GM12878 (cell line): ENCODE results near the gene MRPL20. TPM values are rescaled to one million over a fixed set of nuclear protein-coding genes. Genes with fewer than 3 reads are reported as not detected.

Experiments used
- ATAC-seq: fragments of 200-7000 bp; cut with Tn5 transposase; 3 replicates; pipeline ENCODE4 v1.9.1; 2020; ENCODE audit warnings: mild to moderate bottlenecking, moderate library complexity
- BruUV-seq: library from RNA; stranded (reverse); fragments of 400-500 nt; replicated peaks from 2 replicates; lab custom pipeline; 2021; lab: Mats Ljungman, UMichigan
- CTCF ChIA-PET: fragments of 300-600 bp; sonication (Branson Sonifier 250); formaldehyde crosslinking; extraction: SDS; loops from one replicate; lab custom pipeline; 2021; ENCODE audit warnings: inconsistent platforms; lab: Yijun Ruan, JAX
- POLR2A ChIA-PET: fragments of 350-600 bp; formaldehyde crosslinking; extraction: SDS; loops from one replicate; lab custom pipeline; 2021; ENCODE audit warnings: inconsistent platforms; lab: Charles Lee
- RAD21 ChIA-PET: fragments of 300-600 bp; sonication (Branson Sonifier 250); formaldehyde crosslinking; loops from one replicate; lab custom pipeline; 2023; ENCODE audit warnings: antibody characterized with exemption; ENCODE audit not compliant: unreplicated experiment; lab: Charles Lee
- SMC1A ChIA-PET: fragments of 300-600 bp; sonication (Branson Sonifier 250); formaldehyde crosslinking; loops from one replicate; lab custom pipeline; 2023; ENCODE audit not compliant: unreplicated experiment, uncharacterized antibody; lab: Charles Lee
- DNase-seq: peaks from one replicate; pipeline ENCODE4 v3.0.0-alpha.2; 2011; ENCODE audit warnings: low read depth, low spot score
- FAIRE-seq: peaks from 3 replicates; lab custom pipeline; 2011; peaks lifted over from hg19 to GRCh38; lab: Jason Lieb, UNC
- H2AFZ ChIP-seq: 2 replicates; pipeline ENCODE4 v1.6.0; 2011; ENCODE audit warnings: low read depth, low read length, control low read depth; ENCODE audit not compliant: control insufficient read depth
- H3K27ac ChIP-seq: 2 replicates; pipeline ENCODE4 v1.5.1; 2011; ENCODE audit warnings: control low read depth; ENCODE audit not compliant: control insufficient read depth, insufficient read depth
- H3K27me3 ChIP-seq, 2 experiments: replicated peaks in 1 of 2; 2 replicates each; pipeline versions ENCODE4 v1.6.0 to v1.6.1; 2011; ENCODE audit warnings: low read length in 1 of 2; ENCODE audit not compliant: control insufficient read depth in 2 of 2, insufficient read depth in 2 of 2
- H3K36me3 ChIP-seq, 2 experiments: 2 replicates each; pipeline ENCODE4 v1.5.1; 2011; ENCODE audit warnings: low read length in 1 of 2; ENCODE audit not compliant: control insufficient read depth in 2 of 2, insufficient read depth in 2 of 2
- H3K4me1 ChIP-seq: 2 replicates; pipeline ENCODE4 v1.6.1; 2011; ENCODE audit warnings: mild to moderate bottlenecking, low read length, moderate library complexity, mixed read lengths; ENCODE audit not compliant: control insufficient read depth, insufficient read depth
- H3K4me2 ChIP-seq: 2 replicates; pipeline ENCODE4 v1.6.0; 2011; ENCODE audit warnings: control low read depth; ENCODE audit not compliant: control insufficient read depth, insufficient read depth
- H3K4me3 ChIP-seq: fragments of 200-600 bp; sonication (generic); 2 replicates; pipeline ENCODE4 v1.5.1; 2016
- H3K79me2 ChIP-seq: 2 replicates; pipeline ENCODE4 v1.6.0; 2011; ENCODE audit warnings: low read length; ENCODE audit not compliant: control insufficient read depth, insufficient read depth
- H3K9ac ChIP-seq: 2 replicates; pipeline ENCODE4 v1.8.0; 2011; ENCODE audit warnings: low read length, control low read depth, mixed read lengths; ENCODE audit not compliant: control insufficient read depth, insufficient read depth
- H3K9me3 ChIP-seq: replicated peaks from 3 replicates; pipeline ENCODE4 v1.5.1; 2011; ENCODE audit warnings: mild to moderate bottlenecking, low read length; ENCODE audit not compliant: control insufficient read depth, insufficient read depth
- H4K20me1 ChIP-seq: 2 replicates; pipeline ENCODE4 v1.6.0; 2011; ENCODE audit not compliant: control insufficient read depth, insufficient read depth
- CBFB ChIP-seq: IDR thresholded peaks from 2 replicates; pipeline ENCODE4 v1.6.1; 2016; ENCODE audit warnings: antibody characterized with exemption, low read depth
- CBX5 ChIP-seq: sonication (generic); IDR thresholded peaks from 2 replicates; pipeline ENCODE4 v1.6.1; 2016; ENCODE audit warnings: low read depth, moderate library complexity, mild to moderate bottlenecking, inconsistent platforms
- CHD4 ChIP-seq: fragments of 200-600 bp; sonication (generic); IDR thresholded peaks from 2 replicates; pipeline ENCODE4 v1.6.1; 2016; ENCODE audit warnings: mild to moderate bottlenecking
- ETV6 ChIP-seq, 2 experiments: fragments of 450-650 bp in 1 of 2; IDR thresholded peaks in 1 of 2; conservative IDR thresholded peaks in 1 of 2; 2 replicates each; pipeline ENCODE4 v1.6.1; 2014; ENCODE audit warnings: antibody characterized with exemption in 1 of 2, borderline replicate concordance in 1 of 2, low read depth in 1 of 2, mild to moderate bottlenecking in 1 of 2, moderate library complexity in 1 of 2
- NBN ChIP-seq: fragments of 450-650 bp; IDR thresholded peaks from 2 replicates; pipeline ENCODE4 v1.6.1; 2016
- NRF1 ChIP-seq: conservative IDR thresholded peaks from 2 replicates; pipeline ENCODE4 v1.6.1; 2011; ENCODE audit warnings: mild to moderate bottlenecking, low read depth, low read length, improper control_type of control experiment
- RBBP5 ChIP-seq: fragments of 200-600 bp; sonication (generic); conservative IDR thresholded peaks from 2 replicates; pipeline ENCODE4 v1.6.1; 2016
- RUNX3 ChIP-seq: IDR thresholded peaks from 2 replicates; pipeline ENCODE4 v1.6.1; 2012; ENCODE audit warnings: low read length, inconsistent platforms
- SMAD5 ChIP-seq: IDR thresholded peaks from 2 replicates; pipeline ENCODE4 v1.6.1; 2016; ENCODE audit warnings: antibody characterized with exemption, low read depth
- SREBF1 ChIP-seq: IDR thresholded peaks from 2 replicates; pipeline ENCODE4 v1.6.1; 2012; ENCODE audit warnings: mild to moderate bottlenecking, low read length
- SUPT20H ChIP-seq: IDR thresholded peaks from 2 replicates; pipeline ENCODE4 v1.6.1; 2011; ENCODE audit warnings: low read depth, mild to moderate bottlenecking, low read length, moderate library complexity, borderline replicate concordance; ENCODE audit not compliant: control insufficient read depth
- TBL1XR1 ChIP-seq: IDR thresholded peaks from 2 replicates; pipeline ENCODE4 v1.6.1; 2012; ENCODE audit warnings: low read depth, low read length, improper control_type of control experiment
- ZBTB33 ChIP-seq: fragments of 450-650 bp; IDR thresholded peaks from 2 replicates; pipeline ENCODE4 v1.6.1; 2017; ENCODE audit warnings: mild to moderate bottlenecking
- ZNF687 ChIP-seq: fragments of 450-650 bp; IDR thresholded peaks from 2 replicates; pipeline ENCODE4 v1.6.1; 2017; ENCODE audit warnings: mild to moderate bottlenecking, moderate library complexity
- WGBS: methylation state at CpG from one replicate; pipeline ENCODE4 v1.1.6; 2016; ENCODE audit warnings: low lambda C conversion rate; ENCODE audit not compliant: insufficient replicate concordance, insufficient coverage; ENCODE audit errors: missing lambda C conversion rate; 5-methylcytosine and 5-hydroxymethylcytosine counted together
- in situ Hi-C: fragments of 300-500 bp; cut with MboI; formaldehyde crosslinking; loops from 9 replicates; pipeline ENCODE4 v1.14.3; 2018; ENCODE audit warnings: mixed read lengths
- intact Hi-C: fragments of 100-400 bp; cut with micrococcal nuclease; formaldehyde crosslinking; loops from one replicate; pipeline ENCODE4 v1.14.2; 2022; ENCODE audit not compliant: unreplicated experiment
- polyA plus RNA-seq, 11 experiments: library from polyadenylated mRNA; depleted of rRNA in 4 of 11; unstranded in 6 of 11; stranded (reverse) in 5 of 11; fragments of >200 nt; fragmentation: Nextera tagmentation in 4 of 11; fragmentation: Illumina TruSeq in 1 of 11; extraction: Ambion mirVana in 4 of 11; extraction: Trizol in 1 of 11; gene quantifications; 1 replicate in 1 of 11; 2 replicates in 10 of 11; pipeline versions ENCODE4 v1.2.1 to v1.2.3, GENCODE V29; 2011 to 2016; ENCODE audit warnings: inconsistent platforms in 2 of 11, missing spikeins in 2 of 11, low read depth in 1 of 11
- total RNA-seq, 4 experiments: library from RNA; depleted of rRNA in 3 of 4; stranded (reverse); fragments of >200 nt in 3 of 4; fragmentation: Illumina TruSeq in 1 of 4; extraction: Trizol in 1 of 4; gene quantifications; 2 replicates each; pipeline versions ENCODE4 v1.2.1 to v1.2.3, GENCODE V29; 2013 to 2021

The MRPL20 gene
- total and polyA plus RNA-seq, 10 of the 15 experiments (the other 5 are each of a cell fraction or from before 2014, with no cell fraction given) = 129 to 525 (median 255) TPM

DNA sequence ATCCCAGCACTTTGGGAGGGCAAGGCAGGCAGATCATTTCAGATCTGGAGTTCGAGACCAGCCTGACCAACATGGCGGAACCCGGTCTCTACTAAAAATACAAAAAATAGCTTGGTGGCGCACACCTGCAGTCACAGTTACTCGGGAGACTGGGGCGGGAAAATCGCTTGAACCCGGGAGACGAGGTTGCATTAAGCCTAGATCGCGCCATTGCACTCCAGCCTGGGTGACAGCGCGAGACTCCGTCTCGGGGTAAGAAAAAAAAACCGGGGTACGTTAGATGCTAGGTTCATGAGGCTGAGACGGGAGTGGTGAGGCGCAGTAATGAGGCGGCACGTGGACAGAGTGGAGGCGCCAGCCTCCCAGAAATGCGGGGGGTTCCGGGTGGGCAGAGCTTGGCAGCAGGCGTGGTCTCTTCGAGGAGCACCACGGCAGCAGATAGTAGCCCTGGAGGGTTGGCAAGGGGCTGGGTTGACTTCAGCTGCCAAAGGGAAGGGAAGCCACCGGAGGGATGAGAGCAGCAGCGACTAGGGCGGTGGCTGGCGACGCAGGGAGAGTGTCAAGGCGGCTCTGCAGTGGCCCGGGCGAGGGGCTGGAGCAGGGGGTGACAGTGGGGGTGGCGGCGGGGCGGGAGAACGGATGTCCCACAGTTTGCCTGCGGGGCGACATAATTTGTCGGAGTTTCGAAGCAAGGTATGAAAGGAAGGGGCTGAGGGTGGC, 832 bp downstream of the MRPL20 start:
- H3K4me2 ChIP-seq = peak overlapping the region; percentile 79
- in situ Hi-C loops = no loop called here
- POLR2A ChIA-PET = interaction anchor here (0.6 to 2.6 kb wide), 2 partner anchors 8 to 20 kb away, joined by 3 to 15 read pairs; partner anchors contain the start of gene CCNL2
- peak overlapping the region; percentile 97 for H3K9ac ChIP-seq
- peak overlapping the region; percentile 98 for H3K4me3 ChIP-seq
- H3K27me3 ChIP-seq = no peaks in the 10 kb centered on the region
- CTCF ChIA-PET = interaction anchor here (0.6 to 2.3 kb wide), 4 partner anchors 34 to 56 kb away, joined by 3 to 7 read pairs (median 4); no protein-coding TSS in a partner anchor
- RAD21 ChIA-PET = interaction anchor here (0.8 to 1.6 kb wide), 3 partner anchors 32 to 36 kb away, joined by 3 to 8 read pairs (median 4); no protein-coding TSS in a partner anchor
- 40% methylated on average over 34 of the region's 43 CpGs for WGBS
- no peak for DNase-seq
- peak; percentile 43 for ATAC-seq
- peaks cover 14% of the 10 kb centered on the region for H3K4me1 ChIP-seq
- peaks cover 58% of the 10 kb centered on the region for H3K79me2 ChIP-seq
- SMC1A ChIA-PET = interaction anchor here (0.9 to 1.3 kb wide), 4 partner anchors 31 to 98 kb away, joined by 3 to 5 read pairs (median 3); partner anchors contain the start of gene AURKAIP1
- peak overlapping the region; percentile 93 for H3K27ac ChIP-seq
- peaks cover 9 to 16% of the 10 kb centered on the region in 2 experiments for H3K36me3 ChIP-seq
- H2AFZ ChIP-seq = no peak overlapping the region; the same call in 1 of the 2 replicates
- H3K9me3 ChIP-seq = peaks cover 2% of the 10 kb centered on the region; the same call in 2 of the 3 replicates
- no peak for FAIRE-seq
- H4K20me1 ChIP-seq = no peaks in the 10 kb centered on the region
- no TSS peak for BruUV-seq
- intact Hi-C loops = loop anchor here (2.0 kb wide), 1 partner anchor 35 kb away; no protein-coding TSS in a partner anchor
- no peak for TF ChIP-seq NBN
- TF ChIP-seq SMAD5 = 0 out of 2 replicates have a peak, but pooled peaks have one; percentile 32
- TF ChIP-seq ETV6 (conservative IDR thresholded peaks at IDR 0.05 in 1 of 2, IDR thresholded peaks at IDR 0.05 in 1 of 2; ENCODE audit: borderline replicate concordance in 1 of 2, low read depth in 1 of 2) = no peak
- TF ChIP-seq SREBF1 = no peak
- TF ChIP-seq CHD4 = no peak
- TF ChIP-seq ZBTB33 = no peak
- no peak for TF ChIP-seq TBL1XR1
- TF ChIP-seq CBFB = no peak
- TF ChIP-seq RUNX3 = no peak
- no peak for TF ChIP-seq CBX5
- TF ChIP-seq SUPT20H = no peak
- no peak for TF ChIP-seq ZNF687
- TF ChIP-seq NRF1 = no peak
- no peak for TF ChIP-seq RBBP5
